Fibroblast of villous mesenchyme (primary cell): ENCODE results near the gene CREB3L4. TPM values are rescaled to one million over a fixed set of nuclear protein-coding genes. Genes with fewer than 3 reads are reported as not detected.
A peak's percentile ranks its signal among the peaks of the same experiment; 100 is the strongest.
"Not testable (repeated sequence)": the region's sequence is repeated elsewhere in the genome, so short reads cannot be mapped to it uniquely, and the experiment has no call there.

Experiments used
- DNase-seq: peaks from one replicate; pipeline ENCODE4 v3.0.0-alpha.2; 2010; ENCODE audit warnings: low read depth
- H3K4me3 ChIP-seq: 2 replicates; pipeline ENCODE4 v1.5.1; 2011; ENCODE audit warnings: low read depth, mild to moderate bottlenecking, low read length
- CTCF ChIP-seq: IDR thresholded peaks from 2 replicates; pipeline ENCODE4 v1.5.1; 2012; ENCODE audit warnings: low read depth, mild to moderate bottlenecking, low read length; ENCODE audit not compliant: insufficient read depth
- total RNA-seq: library from RNA; depleted of rRNA; stranded (reverse); fragments of >200 nt; gene quantifications from 2 replicates; pipeline ENCODE4 v1.2.3, GENCODE V29; 2012

The CREB3L4 gene
- total RNA-seq, 1 donor, result 3.9 TPM

- DNase-seq, result peak; percentile 84
- TF ChIP-seq CTCF, result no peak
- H3K4me3 ChIP-seq, result peak within 1 kb of the TSS; percentile 82
Measured at GRCh38 chr1:153977250-153978240, 9.8 kb downstream of the CREB3L4 start, which contains the start of gene JTB. TSS of gene JTB (minus strand) at chr1:153977674. CDS start at chr1:153977252, 422 bp downstream.

- no peak for DNase-seq
- no peak for TF ChIP-seq CTCF
- H3K4me3 ChIP-seq, result peak overlapping the region; percentile 82
Measured at GRCh38 chr1:153978274-153978909, 10.7 kb downstream of the CREB3L4 start.

GRCh38 chr1:153979091-153979490, 11.4 kb downstream of the CREB3L4 start:
- H3K4me3 ChIP-seq, DNase-seq: not testable (repeated sequence)

GRCh38 chr1:153981735-153982134, 14.0 kb downstream of the CREB3L4 start:
- DNase-seq, H3K4me3 ChIP-seq: not testable (repeated sequence)

- DNase-seq, result peak; percentile 39
Measured at GRCh38 chr1:153984123-153984894, 16.6 kb downstream of the CREB3L4 start.

GRCh38 chr1:153985341-153985912, 17.7 kb downstream of the CREB3L4 start:
- H3K4me3 ChIP-seq, result peak overlapping the region; percentile 97
- DNase-seq, result peak; percentile 72
- TF ChIP-seq CTCF, result no peak

More at GRCh38 chr1:153984123-153984894, 16.6 kb downstream of the CREB3L4 start:
- peak overlapping the region; percentile 97 for H3K4me3 ChIP-seq
- no peak for TF ChIP-seq CTCF

GRCh38 chr1:153985941-153986761, 18.4 kb downstream of the CREB3L4 start, which contains the start of gene RAB13:
TSS of gene RAB13 (minus strand) at chr1:153986339. CDS start at chr1:153986236, 103 bp downstream.
- H3K4me3 ChIP-seq, result peak within 1 kb of the TSS; percentile 97
- peak; percentile 85 for DNase-seq
- no peak for TF ChIP-seq CTCF
